HG03175 (cell line): ENCODE data around the gene LDLRAD4.
"Not testable (repeated sequence)": the region's sequence is repeated elsewhere in the genome, so short reads cannot be mapped to it uniquely, and the experiment has no call there.

Experiments
- ATAC-seq: cut with Tn5 transposase; IDR thresholded peaks from one replicate; pipeline ENCODE4 v1.9.1; 2021; ENCODE audit warnings: mild to moderate bottlenecking, moderate library complexity; ENCODE audit not compliant: unreplicated experiment

The LDLRAD4 gene

DNA sequence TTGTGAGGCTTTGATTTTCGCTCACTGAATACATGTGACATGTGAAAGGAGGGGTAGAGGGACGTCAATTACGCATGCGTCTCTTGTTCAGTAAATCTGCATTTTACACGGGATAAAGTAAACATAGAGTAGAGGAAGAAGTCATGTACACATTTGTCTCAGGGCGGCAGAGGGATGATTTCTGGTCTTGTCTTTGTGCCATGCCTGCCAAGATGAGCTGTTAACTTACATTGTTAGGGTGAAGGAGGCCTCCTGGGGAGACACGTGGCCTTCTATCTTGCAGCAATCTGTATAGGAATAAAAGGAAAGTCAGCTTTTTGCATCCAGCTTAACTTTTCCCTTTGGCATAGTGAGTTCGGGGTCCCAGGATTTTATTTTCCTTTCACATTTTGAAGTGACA lies 106.3 kb downstream of the LDLRAD4 start:
- ATAC-seq = no peak

- no peak for ATAC-seq
Observed at GRCh38 chr18:13328213-13328612, 109.7 kb downstream of the LDLRAD4 start.

DNA sequence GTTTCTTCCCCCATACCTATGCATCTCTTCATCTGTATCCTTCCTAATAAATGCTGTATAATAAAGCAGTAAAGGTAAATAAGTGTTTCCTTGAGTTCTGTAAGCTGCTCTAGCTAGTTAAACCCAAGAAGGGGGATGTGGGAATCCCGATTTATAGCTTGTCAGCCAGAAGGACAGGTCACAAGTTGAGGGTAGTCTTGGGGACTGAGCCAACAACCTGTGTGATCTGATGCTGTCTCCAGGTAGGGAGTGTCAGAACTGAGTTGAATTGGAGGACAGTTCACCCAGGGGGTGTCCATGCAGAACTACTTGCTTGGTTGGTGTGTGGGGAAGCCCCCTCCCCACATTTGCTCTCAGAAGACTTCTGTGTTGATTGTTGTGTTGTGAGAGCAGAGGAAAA lies 112.4 kb downstream of the LDLRAD4 start:
- no peak for ATAC-seq

- no peak for ATAC-seq
Observed at GRCh38 chr18:13331846-13332245, 113.3 kb downstream of the LDLRAD4 start.

DNA sequence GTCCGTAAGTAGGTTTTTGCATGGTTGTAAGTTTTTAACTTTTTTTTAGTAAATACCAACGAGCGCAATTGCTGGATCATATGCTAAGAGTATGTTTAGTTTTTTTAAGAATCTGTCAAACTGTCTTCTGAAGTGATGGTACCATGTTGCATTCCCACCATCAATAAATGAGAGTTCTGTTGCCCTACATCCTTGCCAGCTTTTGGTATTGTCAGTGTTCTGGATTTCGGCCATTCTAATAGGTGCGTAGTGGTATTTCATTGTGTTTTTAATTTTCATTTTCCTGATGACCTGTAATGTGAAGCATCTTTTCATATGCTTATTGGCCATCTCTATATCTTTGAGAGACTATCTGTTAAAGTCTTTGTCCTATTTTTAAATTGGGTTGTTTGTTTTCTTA lies 114.3 kb downstream of the LDLRAD4 start:
- no peak for ATAC-seq

DNA sequence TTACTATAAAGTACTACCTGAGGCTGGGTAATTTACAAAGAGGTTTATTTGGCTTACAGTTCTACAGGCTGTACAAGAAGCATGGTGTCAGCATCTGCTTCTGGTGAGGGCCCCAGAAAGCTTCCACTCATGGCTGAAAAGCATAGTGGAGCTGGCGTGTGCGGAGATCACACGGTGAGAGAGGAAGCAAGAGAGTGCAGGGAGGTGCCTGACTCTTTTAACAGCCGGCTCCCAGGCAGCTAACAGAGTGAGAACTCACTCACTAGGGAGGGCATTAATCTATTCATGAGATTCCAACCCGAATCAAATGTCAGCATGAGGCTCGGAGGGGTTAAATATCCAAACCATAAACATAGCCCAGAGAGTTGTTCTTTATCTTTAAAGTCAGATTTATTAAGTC lies 117.3 kb downstream of the LDLRAD4 start:
- ATAC-seq = no peak

DNA sequence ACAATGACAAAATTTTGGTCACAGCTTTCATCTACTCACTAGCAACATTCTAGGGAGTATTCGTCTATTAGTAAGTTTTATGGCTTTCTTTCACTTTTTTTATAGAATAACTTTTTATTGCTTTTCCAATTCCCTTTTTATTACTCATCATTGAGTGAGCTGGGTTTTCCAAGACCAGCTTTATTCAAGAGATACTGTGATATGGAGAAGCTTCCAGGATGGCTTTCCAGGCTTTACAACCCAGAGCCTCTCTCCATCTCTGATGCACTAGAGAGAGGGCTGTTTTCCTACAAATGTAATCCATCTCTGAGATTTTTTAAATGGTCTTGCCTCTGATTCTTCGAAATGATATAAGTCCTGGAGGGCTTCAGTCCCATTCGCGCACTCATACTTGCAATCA lies 118.3 kb downstream of the LDLRAD4 start:
- no peak for ATAC-seq

- no peak for ATAC-seq
Observed at GRCh38 chr18:13337369-13337768, 118.8 kb downstream of the LDLRAD4 start.

DNA sequence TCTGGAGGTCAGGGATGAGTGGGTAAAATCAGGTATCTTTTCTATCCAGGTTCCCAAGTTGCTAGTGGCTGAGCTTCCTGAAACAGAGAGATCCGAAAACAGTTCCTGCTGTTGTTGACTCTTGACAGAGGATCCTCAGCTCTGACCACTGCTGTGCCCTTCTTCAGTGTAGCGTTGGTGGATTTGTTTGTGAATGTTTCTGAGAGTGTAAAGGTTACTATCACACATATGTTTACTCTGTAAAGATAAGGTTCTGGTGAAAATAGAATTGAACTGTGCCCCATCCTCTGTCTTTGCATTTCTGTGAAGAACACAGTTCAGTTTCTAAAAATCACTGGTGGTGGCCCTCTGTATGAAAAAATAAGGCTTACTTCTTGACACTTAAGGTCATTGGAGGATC lies 119.8 kb downstream of the LDLRAD4 start:
- ATAC-seq = no peak

GRCh38 chr18:13339653-13340052 lies 121.1 kb downstream of the LDLRAD4 start:
- no peak for ATAC-seq

DNA sequence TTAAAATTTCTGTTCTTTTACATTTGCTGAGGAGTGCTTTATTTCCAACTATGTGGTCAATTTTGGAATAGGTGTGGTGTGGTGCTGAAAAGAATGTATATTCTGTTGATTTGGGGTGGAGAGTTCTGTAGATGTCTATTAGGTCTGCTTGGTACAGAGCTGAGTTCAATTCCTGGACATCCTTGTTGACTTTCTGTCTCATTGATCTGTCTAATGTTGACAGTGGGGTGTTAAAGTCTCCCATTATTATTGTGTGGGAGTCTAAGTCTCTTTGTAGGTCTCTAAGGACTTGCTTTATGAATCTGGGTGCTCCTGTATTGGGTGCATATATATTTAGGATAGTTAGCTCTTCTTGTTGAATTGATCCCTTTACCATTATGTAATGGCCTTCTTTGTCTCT lies 127.9 kb downstream of the LDLRAD4 start:
- not testable (repeated sequence) for ATAC-seq

DNA sequence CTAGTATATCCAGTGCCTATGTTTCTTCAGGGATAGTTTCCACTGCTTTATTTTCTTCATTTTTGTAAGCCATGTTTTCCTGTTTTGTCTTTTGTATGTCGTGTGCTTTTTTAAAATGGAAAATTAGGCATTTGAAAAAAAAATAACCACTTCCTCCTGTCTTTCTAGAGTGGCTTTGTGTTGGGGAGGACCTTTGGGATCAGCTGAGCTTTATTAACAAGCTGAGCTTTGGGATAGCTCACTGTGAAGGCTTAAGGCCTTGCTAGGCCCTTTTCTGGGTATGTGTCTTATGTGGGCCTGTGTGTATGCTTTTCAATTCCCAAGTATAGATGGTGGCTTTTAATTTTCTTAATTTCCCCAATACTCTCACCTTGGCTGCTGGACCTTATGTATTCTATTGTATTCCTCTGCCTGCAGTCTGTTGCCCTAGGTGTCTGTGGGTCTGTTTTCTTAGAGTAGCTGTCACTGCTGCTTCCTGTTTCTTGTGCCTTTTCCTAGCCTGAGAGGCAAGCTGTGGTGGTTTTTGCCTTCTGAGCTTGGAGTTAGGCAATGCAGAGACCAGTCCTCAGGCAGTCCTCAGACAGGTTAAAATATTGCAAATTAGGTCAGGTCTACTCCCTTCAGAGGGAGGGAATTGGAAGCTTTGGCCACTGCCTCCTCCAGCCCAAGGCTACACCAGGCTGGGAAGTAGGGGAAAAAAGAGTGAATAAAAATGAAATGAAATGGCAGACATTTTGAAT lies 134.7 kb downstream of the LDLRAD4 start:
- no peak for ATAC-seq

- no peak for ATAC-seq
Observed at GRCh38 chr18:13354402-13354801, 135.8 kb downstream of the LDLRAD4 start.

GRCh38 chr18:13356032-13356431 lies 137.5 kb downstream of the LDLRAD4 start:
- no peak for ATAC-seq

DNA sequence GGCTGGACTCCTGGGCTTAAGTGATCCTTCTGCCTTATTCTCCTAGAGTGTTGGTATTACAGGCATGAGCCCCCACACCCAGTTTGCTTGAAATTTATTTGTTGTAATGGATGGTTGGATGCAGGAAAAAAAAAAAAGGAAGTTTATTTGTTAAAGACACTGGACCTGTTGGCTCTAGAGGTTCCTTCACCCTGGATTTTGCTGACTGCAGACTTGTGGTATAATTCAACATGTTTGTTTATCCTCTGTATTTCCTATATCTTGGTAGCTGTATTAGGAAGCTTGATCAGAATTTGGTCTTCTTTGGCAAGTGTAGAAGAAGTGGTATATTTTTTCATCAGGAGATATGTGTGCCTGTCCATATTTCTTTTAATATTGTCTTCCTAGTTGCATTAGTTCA lies 138.7 kb downstream of the LDLRAD4 start:
- no peak for ATAC-seq

DNA sequence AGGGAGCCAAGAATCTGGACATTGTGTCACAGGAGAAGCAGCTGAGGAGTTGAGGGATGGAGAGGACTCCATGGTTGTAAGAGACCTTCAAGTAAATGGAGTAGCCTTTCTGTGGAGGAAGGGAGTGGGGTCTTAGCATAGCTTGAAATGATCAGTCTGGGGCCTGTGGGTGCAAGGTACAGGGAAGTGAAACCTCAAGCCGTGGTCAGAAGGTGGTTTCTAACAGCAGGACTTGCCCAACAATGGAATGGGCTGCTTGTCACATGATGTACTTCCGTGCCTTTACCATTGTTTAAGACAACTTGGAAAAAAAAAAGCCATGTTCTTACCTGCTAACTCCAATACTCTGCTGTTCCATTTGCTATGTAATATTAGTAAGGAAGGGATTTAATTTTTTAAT lies 140.7 kb downstream of the LDLRAD4 start:
- no peak for ATAC-seq

DNA sequence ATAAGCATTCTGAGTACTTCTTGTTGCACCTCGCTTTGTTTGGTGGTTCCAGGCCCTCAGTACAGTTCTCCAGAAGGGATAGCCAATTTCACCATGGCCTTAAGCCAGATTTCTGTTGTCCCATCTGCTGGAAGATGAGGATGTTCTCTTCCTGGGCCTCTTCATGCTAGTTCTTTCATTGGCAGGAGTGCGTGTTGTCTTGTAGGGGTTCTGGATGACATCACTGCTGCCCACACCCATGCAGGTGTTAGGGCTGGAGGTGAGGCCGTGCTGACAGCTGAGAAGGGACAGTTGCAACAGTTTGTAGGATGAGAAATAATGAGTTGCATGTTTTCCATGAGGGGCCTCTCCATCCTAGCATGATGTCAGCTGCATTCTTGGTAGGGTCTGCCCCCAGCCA lies 142.9 kb downstream of the LDLRAD4 start:
- ATAC-seq = no peak

DNA sequence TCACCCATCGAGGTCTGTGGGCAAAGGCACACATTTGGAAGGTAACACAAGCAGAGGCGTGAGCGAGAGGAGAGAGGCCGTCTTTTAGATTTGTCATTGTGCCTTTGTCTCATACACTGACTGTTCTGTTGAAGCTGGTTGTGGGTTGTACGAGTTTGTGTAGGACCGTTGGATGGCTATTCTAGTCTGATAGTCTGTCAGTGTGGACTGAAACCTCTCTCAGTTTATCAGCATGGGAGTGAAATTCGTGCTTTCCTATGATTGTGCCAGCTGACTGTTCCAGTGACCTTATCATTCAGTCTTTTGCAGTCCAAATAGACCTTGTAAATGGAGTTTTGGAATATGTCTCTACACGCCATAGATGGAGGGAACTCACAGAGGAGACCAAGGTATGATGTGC lies 143.5 kb downstream of the LDLRAD4 start:
- no peak for ATAC-seq

- no peak for ATAC-seq
Observed at GRCh38 chr18:13362607-13363006, 144.0 kb downstream of the LDLRAD4 start.

- ATAC-seq = no peak
Observed at GRCh38 chr18:13363359-13363758, 144.8 kb downstream of the LDLRAD4 start.

DNA sequence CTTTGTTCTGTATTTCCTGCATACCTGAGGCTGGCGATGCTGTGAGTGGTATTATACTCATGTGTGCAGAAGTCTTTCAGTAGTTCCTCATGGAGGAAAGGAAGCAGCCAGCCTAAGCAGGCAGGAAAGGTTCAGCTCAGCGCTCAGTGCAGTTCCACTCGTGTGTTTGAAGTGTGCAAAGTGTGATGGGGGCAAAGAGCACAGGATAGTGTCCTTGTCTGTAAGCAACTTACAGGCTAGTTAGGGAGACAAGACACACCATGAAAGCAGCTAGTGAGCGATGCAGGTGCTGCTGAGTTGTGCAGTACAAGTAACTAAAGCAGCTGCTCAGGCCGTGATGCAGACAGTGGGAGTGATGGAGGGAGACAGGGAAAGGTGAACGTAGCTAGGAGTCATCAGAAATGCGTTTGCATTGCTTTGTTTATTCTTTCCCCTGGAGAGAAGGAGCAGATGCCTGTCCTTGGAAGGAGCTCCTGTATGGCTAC lies 146.2 kb downstream of the LDLRAD4 start:
- no peak for ATAC-seq

DNA sequence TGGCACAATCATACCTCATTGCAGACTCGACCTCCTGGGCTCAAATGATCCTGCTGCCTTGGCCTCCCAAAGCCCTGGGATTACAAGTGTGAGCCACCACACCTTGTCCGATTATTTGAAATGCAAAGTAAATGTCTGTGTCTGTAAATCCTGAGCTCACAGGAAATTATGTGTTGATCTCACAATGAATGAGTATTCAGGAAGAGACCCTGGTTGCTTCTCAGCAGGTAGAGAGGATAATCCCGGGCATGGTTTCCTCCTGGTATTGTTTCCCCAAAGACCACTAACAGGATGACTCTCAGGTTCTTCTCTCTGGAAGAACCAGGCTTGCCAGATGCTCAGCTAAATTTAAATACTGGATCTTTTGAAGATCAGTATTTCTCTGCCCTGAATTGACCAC lies 147.6 kb downstream of the LDLRAD4 start:
- ATAC-seq = no peak

GRCh38 chr18:13366541-13366940 lies 148.0 kb downstream of the LDLRAD4 start:
- ATAC-seq = no peak
